ENCODE measurements around the gene NHERF1. TPM values are rescaled to one million over a fixed set of nuclear protein-coding genes. Genes with fewer than 3 reads are reported as not detected.

Gene NHERF1
- total RNA-seq, 1 donor from 2014 or later: 81.8 TPM

GRCh38 chr17:74711058-74711824, 37.2 kb upstream of the NHERF1 start:
- Histone ChIP-seq H3K9me3 (no peaks in the 10 kb centered on the region), H3K27ac (no peak overlapping the region), H3K27me3 (no peaks in the 10 kb centered on the region), H3K4me1 (no peaks in the 10 kb centered on the region), H3K4me3 (no peak overlapping the region), H3K36me3 (no peaks in the 10 kb centered on the region)
- no peak for DNase-seq (ENCODE audit: low spot score in 2 of 2)
- intact Hi-C loops (cut with DNase I): no loop called here
- TF ChIP-seq CTCF (IDR thresholded peaks at IDR 0.05): no peak

GRCh38 chr17:74712301-74712700, 36.1 kb upstream of the NHERF1 start:
- Histone ChIP-seq H3K4me1 (no peaks in the 10 kb centered on the region), H3K4me3 (no peak overlapping the region), H3K36me3 (no peaks in the 10 kb centered on the region), H3K27ac (no peak overlapping the region), H3K27me3 (no peaks in the 10 kb centered on the region), H3K9me3 (no peaks in the 10 kb centered on the region)
- intact Hi-C loops (cut with DNase I): no loop called here
- TF ChIP-seq CTCF (IDR thresholded peaks at IDR 0.05): no peak
- no peak for DNase-seq (ENCODE audit: low spot score in 2 of 2)

GRCh38 chr17:74712756-74713155, 35.7 kb upstream of the NHERF1 start, which contains the start of gene CD300LF:
TSS of gene CD300LF (minus strand) at chr17:74712923. CDS start at chr17:74712866, 57 bp downstream.
- H3K27me3 ChIP-seq: no peaks in the 10 kb centered on the region
- no peaks in the 10 kb centered on the region for H3K4me1 ChIP-seq
- no peak within 1 kb of the TSS for H3K27ac ChIP-seq
- intact Hi-C loops (cut with DNase I): no loop called here
- H3K4me3 ChIP-seq: no peak within 1 kb of the TSS
- TF ChIP-seq CTCF (IDR thresholded peaks at IDR 0.05): no peak
- H3K36me3 ChIP-seq: no peaks in the 10 kb centered on the region
- H3K9me3 ChIP-seq: no peaks in the 10 kb centered on the region
- no peak for DNase-seq (ENCODE audit: low spot score in 2 of 2)

- no peak for DNase-seq (ENCODE audit: low spot score in 2 of 2)
- H3K9me3 ChIP-seq: no peaks in the 10 kb centered on the region
- no peak overlapping the region for H3K27ac ChIP-seq
- no peaks in the 10 kb centered on the region for H3K36me3 ChIP-seq
- no peak overlapping the region for H3K4me3 ChIP-seq
- no peaks in the 10 kb centered on the region for H3K4me1 ChIP-seq
- TF ChIP-seq CTCF (IDR thresholded peaks at IDR 0.05): no peak
- intact Hi-C loops (cut with DNase I): no loop called here
- H3K27me3 ChIP-seq: no peaks in the 10 kb centered on the region
These were observed 35.2 kb upstream of the NHERF1 start for GRCh38 chr17:74713171-74713755.

GRCh38 chr17:74715144-74715543, 33.3 kb upstream of the NHERF1 start:
- TF ChIP-seq CTCF (IDR thresholded peaks at IDR 0.05): no peak
- no peak overlapping the region for H3K27ac ChIP-seq
- no peak overlapping the region for H3K4me3 ChIP-seq
- no peaks in the 10 kb centered on the region for H3K4me1 ChIP-seq
- no peak for DNase-seq (ENCODE audit: low spot score in 2 of 2)
- H3K27me3 ChIP-seq: no peaks in the 10 kb centered on the region
- H3K9me3 ChIP-seq: no peaks in the 10 kb centered on the region
- H3K36me3 ChIP-seq: no peaks in the 10 kb centered on the region
- intact Hi-C loops (cut with DNase I): no loop called here

Data from ascending aorta (tissue), 2 donors.